ENCODE results near the gene AGXT2. TPM values are rescaled to one million over a fixed set of nuclear protein-coding genes. Genes with fewer than 3 reads are reported as not detected.

AGXT2 gene
- total and polyA plus RNA-seq, 2 of the 13 experiments (the other 11 are each of a cell fraction or from before 2014, with no cell fraction given): 0.04 to 0.13 TPM

DNA sequence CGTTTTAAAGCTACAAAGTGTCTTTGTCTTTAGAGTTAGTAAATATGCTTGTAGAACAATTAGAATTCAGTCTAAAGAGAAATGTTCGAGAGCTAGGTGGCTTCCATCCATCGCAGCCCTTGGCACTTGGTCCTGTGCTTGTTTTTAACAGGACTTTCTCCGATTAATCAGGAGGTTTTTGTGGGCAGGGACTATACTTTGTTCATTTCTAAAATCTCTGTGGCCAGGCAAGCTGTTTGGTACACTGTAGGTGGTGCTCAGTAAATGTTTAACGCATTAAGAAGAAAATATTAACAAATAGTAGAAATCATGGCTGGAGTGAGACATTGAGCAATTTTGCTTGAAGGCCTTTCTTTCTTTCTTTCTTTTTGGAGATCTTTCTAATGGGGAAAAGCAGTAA lies 20.8 kb downstream of the AGXT2 start:
- CTCF ChIA-PET (ENCODE audit: low intra/inter-chr PET ratio, low total read pairs): no interaction called here
- no peak for TF ChIP-seq ZNF788 (CRISPR knock-in tag; IDR thresholded peaks at IDR 0.05; ENCODE audit: borderline replicate concordance)
- Histone ChIP-seq H3K4me3 (replicated peaks in 1 of 3; ENCODE audit: insufficient read depth in 1 of 3, low read depth in 2 of 3, low read length in 3 of 3) (no peak overlapping the region), H3K9ac (ENCODE audit: insufficient read depth, low read depth, low read length) (no peak overlapping the region), H3K36me3 (replicated peaks in 1 of 2; ENCODE audit: control insufficient read depth in 1 of 2, insufficient read depth in 2 of 2, low read length in 2 of 2) (no peaks in the 10 kb centered on the region), H3K27me3 (ENCODE audit: control insufficient read depth in 1 of 2, insufficient read depth in 2 of 2, low read length in 2 of 2) (no peaks in the 10 kb centered on the region; a peak in 1 of 5 replicates), H3K4me1 (ENCODE audit: insufficient read depth, low read length) (peaks cover 34% of the 10 kb centered on the region), H3K79me2 (ENCODE audit: insufficient read depth, low read length) (no peaks in the 10 kb centered on the region), H3K9me3 (ENCODE audit: low read length) (no peaks in the 10 kb centered on the region), H3K27ac (ENCODE audit: extremely low read length, insufficient read depth, low read length) (no peak overlapping the region), H4K20me1 (ENCODE audit: insufficient read depth, low read length) (no peaks in the 10 kb centered on the region), H2AFZ (ENCODE audit: low read length) (no peak overlapping the region), H3K4me2 (ENCODE audit: low read depth, low read length) (peak overlapping the region; percentile 53)
- DNase-seq (ENCODE audit: low spot score) (no peak), FAIRE-seq (no peak), ATAC-seq (no peak; the same call in 2 of the 3 replicates)
- intact Hi-C loops (cut with micrococcal nuclease; ENCODE audit: unreplicated experiment): loop anchor here (10.0 kb wide), 1 partner anchor 298 kb away; no protein-coding TSS in a partner anchor
- POLR2A ChIA-PET: interaction anchor here (1.0 kb wide), 1 partner anchor 188 kb away, joined by 3 read pairs; the partner anchor contains the start of gene TTC23L
- no TSS peak for BruUV-seq (replicated peaks)
- WGBS (ENCODE audit: low lambda C conversion rate): 2% methylated on average over 5 of the region's 5 CpGs
- in situ Hi-C loops (cut with HindIII; ENCODE audit: extremely low pct_ligation_motif_present, low pct_unique_long_range_greater_than_20kb): no loop called here

DNA sequence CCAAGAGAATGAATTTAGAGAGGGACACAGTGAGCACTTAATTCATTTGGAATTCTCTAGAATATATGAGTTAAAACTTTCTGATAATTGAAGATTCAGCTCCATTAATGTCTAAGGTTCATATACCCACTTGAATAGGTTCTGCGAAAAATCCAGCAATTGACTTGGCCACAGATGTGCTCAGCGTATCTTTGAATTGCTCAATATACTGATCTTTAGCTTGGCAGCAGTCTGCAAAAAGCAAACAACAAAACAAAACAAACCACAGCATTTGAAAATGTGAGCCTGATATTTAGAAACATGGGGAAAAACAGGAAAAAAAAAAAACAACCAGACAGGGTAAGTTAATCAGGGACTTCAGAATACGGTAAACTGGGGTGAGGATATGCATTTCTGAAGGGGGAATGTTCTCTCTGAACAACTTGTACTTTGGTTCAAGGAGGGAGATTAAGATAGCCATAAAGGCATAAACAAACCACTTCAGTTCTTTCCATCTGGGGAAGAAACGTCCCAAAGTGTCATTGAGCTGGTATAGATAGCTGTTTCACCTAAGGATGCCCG lies 21.4 kb downstream of the AGXT2 start:
- Histone ChIP-seq H3K9me3 (ENCODE audit: low read length) (no peaks in the 10 kb centered on the region), H3K4me3 (replicated peaks in 1 of 3; ENCODE audit: insufficient read depth in 1 of 3, low read depth in 2 of 3, low read length in 3 of 3) (no peak overlapping the region), H4K20me1 (ENCODE audit: insufficient read depth, low read length) (no peaks in the 10 kb centered on the region), H3K4me1 (ENCODE audit: insufficient read depth, low read length) (peaks cover 34% of the 10 kb centered on the region), H3K4me2 (ENCODE audit: low read depth, low read length) (peak overlapping the region; percentile 53; the same call in 1 of the 2 replicates), H3K27ac (ENCODE audit: extremely low read length, insufficient read depth, low read length) (no peak overlapping the region), H3K79me2 (ENCODE audit: insufficient read depth, low read length) (no peaks in the 10 kb centered on the region), H3K36me3 (replicated peaks in 1 of 2; ENCODE audit: control insufficient read depth in 1 of 2, insufficient read depth in 2 of 2, low read length in 2 of 2) (no peaks in the 10 kb centered on the region), H3K9ac (ENCODE audit: insufficient read depth, low read depth, low read length) (no peak overlapping the region), H2AFZ (ENCODE audit: low read length) (no peak overlapping the region), H3K27me3 (ENCODE audit: control insufficient read depth in 1 of 2, insufficient read depth in 2 of 2, low read length in 2 of 2) (no peaks in the 10 kb centered on the region; a peak in 1 of 5 replicates)
- DNase-seq (ENCODE audit: low spot score) (no peak), ATAC-seq (peak; percentile 58; the same call in 1 of the 3 replicates), FAIRE-seq (no peak)
- no TSS peak for BruUV-seq (replicated peaks)
- POLR2A ChIA-PET: interaction anchor here (1.0 kb wide), 1 partner anchor 187 kb away, joined by 3 read pairs; the partner anchor contains the start of gene TTC23L
- intact Hi-C loops (cut with micrococcal nuclease; ENCODE audit: unreplicated experiment): loop anchor here (10.0 kb wide), 1 partner anchor 298 kb away; no protein-coding TSS in a partner anchor
- 12% methylated on average over 5 of the region's 5 CpGs for WGBS (ENCODE audit: low lambda C conversion rate)
- in situ Hi-C loops (cut with HindIII; ENCODE audit: extremely low pct_ligation_motif_present, low pct_unique_long_range_greater_than_20kb): no loop called here
- CTCF ChIA-PET (ENCODE audit: low intra/inter-chr PET ratio, low total read pairs): no interaction called here
- TF ChIP-seq PHF8 (CRISPR knock-in tag; IDR thresholded peaks at IDR 0.05) (no peak), ZNF292 (CRISPR knock-in tag; IDR thresholded peaks at IDR 0.05; ENCODE audit: borderline replicate concordance, low read depth) (no peak), PHF5A (CRISPR knock-in tag; IDR thresholded peaks at IDR 0.05; ENCODE audit: low read depth, unreplicated experiment) (no peak), ATRX (CRISPR knock-in tag; IDR thresholded peaks at IDR 0.05; ENCODE audit: borderline replicate concordance) (no peak), DMAP1 (CRISPR knock-in tag; IDR thresholded peaks at IDR 0.05) (no peak), CEBPG (CRISPR knock-in tag; IDR thresholded peaks at IDR 0.05) (peak; percentile 40; the same call in 1 of the 2 replicates), ZNF205 (CRISPR knock-in tag; IDR thresholded peaks at IDR 0.05) (no peak), RARA (CRISPR knock-in tag; IDR thresholded peaks at IDR 0.05) (no peak), PTBP1 (IDR thresholded peaks at IDR 0.05; ENCODE audit: low read depth, low read length, poor library complexity, severe bottlenecking) (no peak)
- TF ChIP-seq, protein P1, sequence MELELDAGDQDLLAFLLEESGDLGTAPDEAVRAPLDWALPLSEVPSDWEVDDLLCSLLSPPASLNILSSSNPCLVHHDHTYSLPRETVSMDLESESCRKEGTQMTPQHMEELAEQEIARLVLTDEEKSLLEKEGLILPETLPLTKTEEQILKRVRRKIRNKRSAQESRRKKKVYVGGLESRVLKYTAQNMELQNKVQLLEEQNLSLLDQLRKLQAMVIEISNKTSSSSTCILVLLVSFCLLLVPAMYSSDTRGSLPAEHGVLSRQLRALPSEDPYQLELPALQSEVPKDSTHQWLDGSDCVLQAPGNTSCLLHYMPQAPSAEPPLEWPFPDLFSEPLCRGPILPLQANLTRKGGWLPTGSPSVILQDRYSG (CRISPR knock-in tag; IDR thresholded peaks at IDR 0.05): no peak
- TF ChIP-seq, protein P2, sequence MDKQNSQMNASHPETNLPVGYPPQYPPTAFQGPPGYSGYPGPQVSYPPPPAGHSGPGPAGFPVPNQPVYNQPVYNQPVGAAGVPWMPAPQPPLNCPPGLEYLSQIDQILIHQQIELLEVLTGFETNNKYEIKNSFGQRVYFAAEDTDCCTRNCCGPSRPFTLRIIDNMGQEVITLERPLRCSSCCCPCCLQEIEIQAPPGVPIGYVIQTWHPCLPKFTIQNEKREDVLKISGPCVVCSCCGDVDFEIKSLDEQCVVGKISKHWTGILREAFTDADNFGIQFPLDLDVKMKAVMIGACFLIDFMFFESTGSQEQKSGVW (CRISPR knock-in tag; IDR thresholded peaks at IDR 0.05; ENCODE audit: borderline replicate concordance): no peak
- TF ChIP-seq, protein P3, sequence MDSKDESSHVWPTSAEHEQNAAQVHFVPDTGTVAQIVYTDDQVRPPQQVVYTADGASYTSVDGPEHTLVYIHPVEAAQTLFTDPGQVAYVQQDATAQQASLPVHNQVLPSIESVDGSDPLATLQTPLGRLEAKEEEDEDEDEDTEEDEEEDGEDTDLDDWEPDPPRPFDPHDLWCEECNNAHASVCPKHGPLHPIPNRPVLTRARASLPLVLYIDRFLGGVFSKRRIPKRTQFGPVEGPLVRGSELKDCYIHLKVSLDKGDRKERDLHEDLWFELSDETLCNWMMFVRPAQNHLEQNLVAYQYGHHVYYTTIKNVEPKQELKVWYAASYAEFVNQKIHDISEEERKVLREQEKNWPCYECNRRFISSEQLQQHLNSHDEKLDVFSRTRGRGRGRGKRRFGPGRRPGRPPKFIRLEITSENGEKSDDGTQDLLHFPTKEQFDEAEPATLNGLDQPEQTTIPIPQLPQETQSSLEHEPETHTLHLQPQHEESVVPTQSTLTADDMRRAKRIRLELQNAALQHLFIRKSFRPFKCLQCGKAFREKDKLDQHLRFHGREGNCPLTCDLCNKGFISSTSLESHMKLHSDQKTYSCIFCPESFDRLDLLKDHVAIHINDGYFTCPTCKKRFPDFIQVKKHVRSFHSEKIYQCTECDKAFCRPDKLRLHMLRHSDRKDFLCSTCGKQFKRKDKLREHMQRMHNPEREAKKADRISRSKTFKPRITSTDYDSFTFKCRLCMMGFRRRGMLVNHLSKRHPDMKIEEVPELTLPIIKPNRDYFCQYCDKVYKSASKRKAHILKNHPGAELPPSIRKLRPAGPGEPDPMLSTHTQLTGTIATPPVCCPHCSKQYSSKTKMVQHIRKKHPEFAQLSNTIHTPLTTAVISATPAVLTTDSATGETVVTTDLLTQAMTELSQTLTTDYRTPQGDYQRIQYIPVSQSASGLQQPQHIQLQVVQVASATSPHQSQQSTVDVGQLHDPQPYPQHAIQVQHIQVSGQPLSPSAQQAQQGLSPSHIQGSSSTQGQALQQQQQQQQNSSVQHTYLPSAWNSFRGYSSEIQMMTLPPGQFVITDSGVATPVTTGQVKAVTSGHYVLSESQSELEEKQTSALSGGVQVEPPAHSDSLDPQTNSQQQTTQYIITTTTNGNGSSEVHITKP (CRISPR knock-in tag; IDR thresholded peaks at IDR 0.05; ENCODE audit: low read depth): no peak
